ENCODE measurements around the gene OTC.

The OTC gene

GRCh38 chrX:38327775-38328081, 24.7 kb upstream of the OTC start:
- DNase-seq, result no peak
- peak overlapping the region; percentile 91 for H3K4me3 Mint-ChIP-seq
- H3K27me3 Mint-ChIP-seq (ENCODE audit: low read depth, poor library complexity), result peaks cover 11% of the 10 kb centered on the region
- no peak overlapping the region for H3K27ac Mint-ChIP-seq
- H3K4me1 Mint-ChIP-seq, result peaks cover 15% of the 10 kb centered on the region
- peaks cover 33% of the 10 kb centered on the region for H3K9me3 Mint-ChIP-seq
- no peaks in the 10 kb centered on the region for H3K36me3 Mint-ChIP-seq (ENCODE audit: low read depth)
- no peak for TF ChIP-seq CTCF (IDR thresholded peaks at IDR 0.05)

- no peak for TF ChIP-seq CTCF (IDR thresholded peaks at IDR 0.05)
- DNase-seq, result no peak
- Mint-ChIP-seq H3K27ac (no peak overlapping the region), H3K4me3 (no peak overlapping the region), H3K27me3 (ENCODE audit: low read depth, poor library complexity) (peaks cover 20% of the 10 kb centered on the region), H3K4me1 (no peaks in the 10 kb centered on the region), H3K36me3 (ENCODE audit: low read depth) (no peaks in the 10 kb centered on the region), H3K9me3 (peaks cover 26% of the 10 kb centered on the region)
Measured at GRCh38 chrX:38332505-38332904, 19.9 kb upstream of the OTC start.

- H3K27me3 Mint-ChIP-seq (ENCODE audit: low read depth, poor library complexity), result peaks cover 17% of the 10 kb centered on the region
- DNase-seq, result no peak
- no peak for TF ChIP-seq CTCF (IDR thresholded peaks at IDR 0.05)
- peaks cover 18% of the 10 kb centered on the region for H3K9me3 Mint-ChIP-seq
- no peaks in the 10 kb centered on the region for H3K36me3 Mint-ChIP-seq (ENCODE audit: low read depth)
- H3K27ac Mint-ChIP-seq, result no peak overlapping the region
- H3K4me1 Mint-ChIP-seq, result no peaks in the 10 kb centered on the region
- no peak overlapping the region for H3K4me3 Mint-ChIP-seq
Measured at GRCh38 chrX:38335382-38335781, 17.0 kb upstream of the OTC start.

- Mint-ChIP-seq H3K36me3 (ENCODE audit: low read depth) (no peaks in the 10 kb centered on the region), H3K27ac (no peak overlapping the region), H3K4me1 (peaks cover 5% of the 10 kb centered on the region), H3K27me3 (ENCODE audit: low read depth, poor library complexity) (peaks cover 17% of the 10 kb centered on the region), H3K9me3 (peaks cover 21% of the 10 kb centered on the region), H3K4me3 (no peak overlapping the region)
- no peak for TF ChIP-seq CTCF (IDR thresholded peaks at IDR 0.05)
- DNase-seq, result no peak
Measured at GRCh38 chrX:38336538-38337240, 15.7 kb upstream of the OTC start.

GRCh38 chrX:38341442-38341841, 11.0 kb upstream of the OTC start:
- Mint-ChIP-seq H3K9me3 (peaks cover 22% of the 10 kb centered on the region), H3K27ac (no peak overlapping the region), H3K4me3 (no peak overlapping the region), H3K27me3 (ENCODE audit: low read depth, poor library complexity) (peaks cover 8% of the 10 kb centered on the region), H3K4me1 (peaks cover 5% of the 10 kb centered on the region), H3K36me3 (ENCODE audit: low read depth) (no peaks in the 10 kb centered on the region)
- DNase-seq, result no peak
- no peak for TF ChIP-seq CTCF (IDR thresholded peaks at IDR 0.05)
